SK-N-SH (cell line): ENCODE data around the gene MUC2. TPM values are rescaled to one million over a fixed set of nuclear protein-coding genes. Genes with fewer than 3 reads are reported as not detected.

Source experiments
- CTCF ChIA-PET: fragments of 300-600, 350-600 bp; formaldehyde crosslinking; extraction: SDS; loops from one replicate; lab custom pipeline; 2021; lab: Yijun Ruan, JAX
- POLR2A ChIA-PET: fragments of 350-600 bp; sonication (Branson Sonifier 250); formaldehyde crosslinking; extraction: SDS; loops from one replicate; lab custom pipeline; 2020; ENCODE audit warnings: antibody characterized with exemption, inconsistent platforms; lab: Yijun Ruan, JAX
- DNase-seq: peaks from one replicate; pipeline ENCODE4 v3.0.0; 2012
- H2AFZ ChIP-seq: fragments of 200-600 bp; sonication (generic); 2 replicates; pipeline ENCODE4 v1.8.1; 2016; ENCODE audit warnings: antibody characterized with exemption, mild to moderate bottlenecking, low read depth
- H3F3A ChIP-seq: fragments of 200-600 bp; sonication (generic); replicated peaks from 2 replicates; pipeline ENCODE3; 2016; ENCODE audit warnings: antibody characterized with exemption, mild to moderate bottlenecking; ENCODE audit not compliant: insufficient read depth
- H3K27ac ChIP-seq, 2 experiments: fragments of 200-500 bp in 1 of 2; fragments of 200-600 bp in 1 of 2; sonication (Bioruptor generic) in 1 of 2; sonication (generic), shearing (Covaris generic) in 1 of 2; 2 replicates each; pipeline versions ENCODE4 v1.5.1 to v1.6.1; 2014 to 2016; ENCODE audit warnings: low read depth in 2 of 2, inconsistent platforms in 1 of 2, low read length in 1 of 2, mild to moderate bottlenecking in 1 of 2, mixed read lengths in 1 of 2
- H3K27me3 ChIP-seq: fragments of 200-600 bp; sonication (generic), shearing (Covaris generic); 2 replicates; pipeline ENCODE4 v1.6.1; 2016; ENCODE audit warnings: mixed run types; ENCODE audit not compliant: insufficient read depth
- H3K36me3 ChIP-seq, 2 experiments: fragments of 200-500 bp in 1 of 2; fragments of 200-600 bp in 1 of 2; sonication (Bioruptor generic) in 1 of 2; sonication (generic) in 1 of 2; replicated peaks in 1 of 2; 2 replicates each; pipeline versions ENCODE3 to v1.5.1; 2014 to 2016; ENCODE audit warnings: low read length in 1 of 2, mild to moderate bottlenecking in 1 of 2; ENCODE audit not compliant: insufficient read depth in 2 of 2, control insufficient read depth in 1 of 2
- H3K4me1 ChIP-seq, 2 experiments: fragments of 200-500 bp in 1 of 2; fragments of 200-600 bp in 1 of 2; sonication (Bioruptor generic) in 1 of 2; sonication (generic), shearing (Covaris generic) in 1 of 2; 2 replicates each; pipeline versions ENCODE4 v1.5.1 to v1.6.1; 2014 to 2016; ENCODE audit warnings: low read depth in 1 of 2, low read length in 1 of 2, mixed run types in 1 of 2; ENCODE audit not compliant: insufficient read depth in 2 of 2, control insufficient read depth in 1 of 2
- H3K4me2 ChIP-seq: fragments of 200-600 bp; sonication (generic), shearing (Covaris generic); 2 replicates; pipeline ENCODE4 v1.6.1; 2017; ENCODE audit warnings: mixed run types
- H3K4me3 ChIP-seq, 2 experiments: fragments of 200-500 bp in 1 of 2; fragments of 200-600 bp in 1 of 2; sonication (Bioruptor generic) in 1 of 2; sonication (generic), shearing (Covaris generic) in 1 of 2; 2 replicates each; pipeline versions ENCODE4 v1.5.1 to v1.8.1; 2014 to 2016; ENCODE audit warnings: low read depth in 2 of 2, inconsistent platforms in 1 of 2, low read length in 1 of 2, mild to moderate bottlenecking in 1 of 2, mixed read lengths in 1 of 2, moderate library complexity in 1 of 2
- H3K79me2 ChIP-seq: fragments of 200-600 bp; sonication (generic); 2 replicates; pipeline ENCODE4 v1.8.1; 2017; ENCODE audit warnings: mild to moderate bottlenecking; ENCODE audit not compliant: insufficient read depth
- H3K9ac ChIP-seq: fragments of 200-600 bp; sonication (generic); 2 replicates; pipeline ENCODE4 v1.6.1; 2017; ENCODE audit warnings: mixed run types
- H3K9me2 ChIP-seq: fragments of 200-600 bp; sonication (generic); 2 replicates; pipeline ENCODE4 v1.6.1; 2017; ENCODE audit warnings: mixed run types
- H3K9me3 ChIP-seq: fragments of 200-600 bp; sonication (generic); 2 replicates; pipeline ENCODE4 v1.6.1; 2017; ENCODE audit warnings: mixed run types, mild to moderate bottlenecking, moderate library complexity
- H4K20me1 ChIP-seq: fragments of 200-600 bp; sonication (generic); 2 replicates; pipeline ENCODE4 v1.6.1; 2017; ENCODE audit warnings: mild to moderate bottlenecking, mixed run types; ENCODE audit not compliant: insufficient read depth
- CHD2 ChIP-seq: fragments of 150-350 bp; IDR thresholded peaks from 2 replicates; pipeline ENCODE4 v1.6.1; 2018; ENCODE audit warnings: low read length; ENCODE audit not compliant: partially characterized antibody
- EP300 ChIP-seq, 2 experiments: IDR thresholded peaks; 2 replicates each; pipeline versions ENCODE4 v1.4.0 to v1.6.1; 2012; ENCODE audit warnings: borderline replicate concordance in 1 of 2, low read depth in 1 of 2, low read length in 1 of 2
- EZH2phosphoT487 ChIP-seq: fragments of 200-600 bp; sonication (generic); IDR thresholded peaks from 2 replicates; pipeline ENCODE4 v1.6.1; 2017; ENCODE audit warnings: low read depth, mixed run types, mild to moderate bottlenecking, antibody characterized with exemption, moderate library complexity, borderline replicate concordance
- FOXJ3 ChIP-seq: sonication (generic); formaldehyde crosslinking; IDR thresholded peaks from 2 replicates; pipeline ENCODE4 v1.5.1; 2020; ENCODE audit warnings: mild to moderate bottlenecking, missing genetic modification reagents
- FOXM1 ChIP-seq: IDR thresholded peaks from 2 replicates; pipeline ENCODE4 v1.4.0; 2012; ENCODE audit warnings: low read depth, mild to moderate bottlenecking
- GATA2 ChIP-seq: sonication (generic); formaldehyde crosslinking; IDR thresholded peaks from 2 replicates; pipeline ENCODE4 v1.5.0; 2020; ENCODE audit warnings: mild to moderate bottlenecking, missing genetic modification reagents
- IRF3 ChIP-seq: fragments of 150-350 bp; IDR thresholded peaks from 2 replicates; pipeline ENCODE4 v1.6.1; 2016; ENCODE audit warnings: mild to moderate bottlenecking, low read depth, low read length
- MEF2A ChIP-seq: IDR thresholded peaks from 2 replicates; pipeline ENCODE4 v1.4.0; 2012; ENCODE audit warnings: low read depth, borderline replicate concordance
- NFIC ChIP-seq: IDR thresholded peaks from 2 replicates; pipeline ENCODE4 v1.4.0; 2012; ENCODE audit warnings: borderline replicate concordance
- NRF1 ChIP-seq: IDR thresholded peaks from 2 replicates; pipeline ENCODE4 v1.6.1; 2012; ENCODE audit warnings: low read depth, mild to moderate bottlenecking, low read length
- PBX3 ChIP-seq: IDR thresholded peaks from 2 replicates; pipeline ENCODE4; 2012
- POLR2AphosphoS5 ChIP-seq: IDR thresholded peaks from 2 replicates; pipeline ENCODE4 v1.6.1; 2012; ENCODE audit warnings: low read depth, low read length
- SIN3A ChIP-seq: IDR thresholded peaks from 2 replicates; pipeline ENCODE4 v1.6.1; 2012; ENCODE audit warnings: low read depth, mild to moderate bottlenecking, low read length, moderate library complexity, borderline replicate concordance
- TAF1 ChIP-seq: IDR thresholded peaks from 2 replicates; pipeline ENCODE4 v1.6.1; 2012; ENCODE audit warnings: low read depth, mild to moderate bottlenecking, low read length, moderate library complexity, borderline replicate concordance
- TCF12 ChIP-seq: IDR thresholded peaks from 2 replicates; pipeline ENCODE4 v1.4.0; 2012
- TEAD4 ChIP-seq: IDR thresholded peaks from 2 replicates; pipeline ENCODE4 v1.4.0; 2012; ENCODE audit warnings: mild to moderate bottlenecking, borderline replicate concordance; ENCODE audit not compliant: insufficient read depth
- USF1 ChIP-seq: IDR thresholded peaks from 2 replicates; pipeline ENCODE4 v1.4.0; 2012; ENCODE audit warnings: low read depth, borderline replicate concordance
- YY1 ChIP-seq: IDR thresholded peaks from 2 replicates; pipeline ENCODE4 v1.4.0; 2012; ENCODE audit warnings: low read depth, mild to moderate bottlenecking
- ZBTB33 ChIP-seq: IDR thresholded peaks from 2 replicates; pipeline ENCODE4 v1.4.0; 2012; ENCODE audit warnings: low read depth, borderline replicate concordance
- WGBS: methylation state at CpG from one replicate; pipeline ENCODE4 v1.1.6; 2017; ENCODE audit warnings: low lambda C conversion rate; 5-methylcytosine and 5-hydroxymethylcytosine counted together
- polyA plus RNA-seq, 3 experiments: library from polyadenylated mRNA; depleted of rRNA; stranded (reverse); fragments of >200 nt; gene quantifications; 2 replicates each; pipeline ENCODE4 v1.2.3, GENCODE V29; 2012

The MUC2 gene
- polyA plus RNA-seq, 1 of the 3 experiments (the other 2 are of a cell fraction), result not detected

- Histone ChIP-seq H4K20me1 (no peaks in the 10 kb centered on the region), H3K9me2 (no peaks in the 10 kb centered on the region), H3K79me2 (no peaks in the 10 kb centered on the region), H2AFZ (no peak overlapping the region), H3K4me2 (no peak overlapping the region), H3K4me3 (no peak overlapping the region), H3K9me3 (no peaks in the 10 kb centered on the region), H3K36me3 (no peaks in the 10 kb centered on the region), H3K4me1 (no peaks in the 10 kb centered on the region), H3K9ac (no peak overlapping the region), H3K27me3 (no peaks in the 10 kb centered on the region), H3F3A (no peaks in the 10 kb centered on the region), H3K27ac (no peak overlapping the region)
- CTCF ChIA-PET, result no interaction called here
- POLR2A ChIA-PET, result no interaction called here
- 43% methylated on average over 10 of the region's 28 CpGs for WGBS
- no peak for DNase-seq
- TF ChIP-seq ZBTB33 (no peak), TEAD4 (no peak), EP300 (IDR thresholded peaks at IDR 0.05; ENCODE audit: borderline replicate concordance in 1 of 2, low read depth in 1 of 2, low read length in 1 of 2) (no peak), IRF3 (no peak), FOXJ3 (CRISPR knock-in tag) (no peak), POLR2AphosphoS5 (no peak), CHD2 (no peak), TCF12 (no peak), SIN3A (no peak), FOXM1 (no peak), NRF1 (no peak)
Observed at GRCh38 chr11:1109101-1109917, 34.6 kb downstream of the MUC2 start.

- Histone ChIP-seq H3K27me3 (no peaks in the 10 kb centered on the region), H3K4me1 (no peaks in the 10 kb centered on the region), H3K27ac (no peak overlapping the region), H3K9ac (no peak overlapping the region), H3K9me2 (no peaks in the 10 kb centered on the region), H3F3A (no peaks in the 10 kb centered on the region), H3K4me3 (no peak overlapping the region), H3K36me3 (no peaks in the 10 kb centered on the region), H3K9me3 (no peaks in the 10 kb centered on the region), H4K20me1 (no peaks in the 10 kb centered on the region), H2AFZ (no peak overlapping the region), H3K4me2 (no peak overlapping the region), H3K79me2 (no peaks in the 10 kb centered on the region)
- POLR2A ChIA-PET, result no interaction called here
- 81% methylated on average over 12 of the region's 39 CpGs for WGBS
- CTCF ChIA-PET, result no interaction called here
- no peak for DNase-seq
- TF ChIP-seq EP300 (IDR thresholded peaks at IDR 0.05; ENCODE audit: borderline replicate concordance in 1 of 2, low read depth in 1 of 2, low read length in 1 of 2) (no peak), YY1 (no peak), SIN3A (no peak), GATA2 (CRISPR knock-in tag) (no peak), PBX3 (no peak), TAF1 (no peak), IRF3 (no peak), MEF2A (no peak), USF1 (no peak), NFIC (no peak), EZH2phosphoT487 (no peak)
Observed at GRCh38 chr11:1109918-1110705, 35.4 kb downstream of the MUC2 start.
